Tibial artery (tissue), 4 donors: ENCODE results near the gene CNST.
"Not testable (repeated sequence)": the region's sequence is repeated elsewhere in the genome, so short reads cannot be mapped to it uniquely, and the experiment has no call there.

Source experiments
- DNase-seq, 2 donors: peaks; one replicate each; pipeline ENCODE4 v3.0.0-alpha.2; 2019
- H3K27ac ChIP-seq, 2 donors: fragments of 200-600 bp; sonication (generic) in 1 of 2; 1 replicate in 1 of 2; 2 replicates in 1 of 2; pipeline ENCODE4 v1.5.1; 2018 to 2019; ENCODE audit warnings: mild to moderate bottlenecking in 1 of 2
- H3K27me3 ChIP-seq, 2 donors: fragments of 200-600 bp; sonication (generic) in 1 of 2; one replicate each; pipeline versions ENCODE4 v1.5.1 to v1.6.0; 2016 to 2019
- H3K36me3 ChIP-seq, 3 donors: fragments of 200-600 bp; sonication (generic) in 2 of 3; one replicate each; pipeline ENCODE4 v1.5.1; 2016 to 2019; ENCODE audit warnings: mild to moderate bottlenecking in 2 of 3
- H3K4me1 ChIP-seq, 4 donors: fragments of 200-600 bp; sonication (generic) in 2 of 4; 1 replicate in 3 of 4; 2 replicates in 1 of 4; pipeline ENCODE4 v1.5.1; 2016 to 2019
- H3K4me3 ChIP-seq, 2 donors: fragments of 200-600 bp; sonication (generic) in 1 of 2; 1 replicate in 1 of 2; 2 replicates in 1 of 2; pipeline ENCODE4 v1.5.1; 2018 to 2019; ENCODE audit warnings: mild to moderate bottlenecking in 2 of 2
- H3K9me3 ChIP-seq, 3 donors: fragments of 200-600 bp; sonication (generic) in 1 of 3; one replicate each; pipeline ENCODE4 v1.5.1; 2016 to 2019
- intact Hi-C: fragments of 100-400 bp; cut with DNase I; formaldehyde crosslinking; loops from one replicate; pipeline ENCODE4 v1.15.0; 2023; ENCODE audit warnings: low total_unique reads
- TF ChIP-seq, protein P1 (sequence below), 2 experiments: fragments of 200-600 bp in 1 of 2; fragments of 450-650 bp in 1 of 2; IDR thresholded peaks; one replicate each; pipeline ENCODE4 v1.5.1; 2017 to 2019; ENCODE audit warnings: antibody characterized with exemption in 2 of 2, mild to moderate bottlenecking in 1 of 2, moderate library complexity in 1 of 2

Gene CNST

DNA sequence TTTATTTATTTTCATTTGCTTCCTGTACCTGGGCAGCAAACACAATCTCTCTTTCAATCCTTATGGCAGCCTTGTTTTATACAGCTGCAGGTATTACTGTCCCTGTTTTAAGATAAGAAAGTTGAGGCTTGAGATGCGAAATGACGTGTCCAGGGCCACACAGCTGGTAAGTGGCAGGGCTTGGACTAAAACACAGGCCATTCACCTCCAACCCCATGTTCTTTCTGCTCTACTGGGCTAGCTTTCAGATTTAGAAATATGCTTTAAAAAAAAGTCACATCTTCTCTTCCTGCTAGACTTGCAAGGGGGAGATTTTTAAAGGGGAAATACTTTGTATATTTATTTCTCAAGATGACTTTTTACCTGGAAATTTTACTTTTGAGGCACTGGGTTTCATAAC is 62.8 kb downstream of the CNST start:
- DNase-seq: no peak
- Histone ChIP-seq H3K4me1 (peaks cover 0 to 54% (median 18%) of the 10 kb centered on the region in 4 donors), H3K27ac (peak overlapping the region; percentile 59), H3K27me3 (no peaks in the 10 kb centered on the region), H3K4me3 (no peak overlapping the region), H3K9me3 (no peaks in the 10 kb centered on the region), H3K36me3 (peaks cover 0 to 18% (median 3%) of the 10 kb centered on the region in 3 donors)
- TF ChIP-seq, protein P1, sequence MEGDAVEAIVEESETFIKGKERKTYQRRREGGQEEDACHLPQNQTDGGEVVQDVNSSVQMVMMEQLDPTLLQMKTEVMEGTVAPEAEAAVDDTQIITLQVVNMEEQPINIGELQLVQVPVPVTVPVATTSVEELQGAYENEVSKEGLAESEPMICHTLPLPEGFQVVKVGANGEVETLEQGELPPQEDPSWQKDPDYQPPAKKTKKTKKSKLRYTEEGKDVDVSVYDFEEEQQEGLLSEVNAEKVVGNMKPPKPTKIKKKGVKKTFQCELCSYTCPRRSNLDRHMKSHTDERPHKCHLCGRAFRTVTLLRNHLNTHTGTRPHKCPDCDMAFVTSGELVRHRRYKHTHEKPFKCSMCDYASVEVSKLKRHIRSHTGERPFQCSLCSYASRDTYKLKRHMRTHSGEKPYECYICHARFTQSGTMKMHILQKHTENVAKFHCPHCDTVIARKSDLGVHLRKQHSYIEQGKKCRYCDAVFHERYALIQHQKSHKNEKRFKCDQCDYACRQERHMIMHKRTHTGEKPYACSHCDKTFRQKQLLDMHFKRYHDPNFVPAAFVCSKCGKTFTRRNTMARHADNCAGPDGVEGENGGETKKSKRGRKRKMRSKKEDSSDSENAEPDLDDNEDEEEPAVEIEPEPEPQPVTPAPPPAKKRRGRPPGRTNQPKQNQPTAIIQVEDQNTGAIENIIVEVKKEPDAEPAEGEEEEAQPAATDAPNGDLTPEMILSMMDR (IDR thresholded peaks at IDR 0.05): no peak
- intact Hi-C loops: no loop called here

DNA sequence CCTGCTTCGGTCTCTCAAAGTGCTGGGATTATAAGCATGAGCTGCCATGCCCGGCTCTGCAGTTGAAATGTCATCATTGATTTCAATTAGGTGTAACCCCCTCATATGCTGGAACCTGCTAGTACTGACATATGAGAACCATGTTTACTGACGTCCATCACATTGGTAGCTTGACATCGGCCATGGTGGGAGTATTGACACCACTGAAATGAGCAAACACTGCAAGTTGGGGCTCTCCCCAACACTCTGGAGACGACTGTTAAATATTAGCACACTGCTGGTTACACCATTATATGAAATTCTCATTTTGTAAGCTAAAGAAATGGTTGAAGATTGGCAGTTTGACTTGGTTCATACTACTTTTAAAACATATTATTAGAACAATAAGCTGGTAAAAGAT is 63.7 kb downstream of the CNST start:
- TF ChIP-seq, protein P1 (IDR thresholded peaks at IDR 0.05): no peak
- Histone ChIP-seq H3K27me3 (no peaks in the 10 kb centered on the region), H3K9me3 (no peaks in the 10 kb centered on the region), H3K4me1 (peaks cover 0 to 54% (median 18%) of the 10 kb centered on the region in 4 donors), H3K36me3 (peaks cover 7 to 8% (median 8%) of the 10 kb centered on the region in 3 donors), H3K27ac (peak overlapping the region; percentile 51 to 59), H3K4me3 (no peak overlapping the region)
- DNase-seq: no peak
- intact Hi-C loops: no loop called here

GRCh38 chr1:246631426-246631825 is 65.2 kb downstream of the CNST start:
- intact Hi-C loops: no loop called here
- peak overlapping the region; percentile 32 to 38 for H3K27ac ChIP-seq
- TF ChIP-seq, protein P1 (IDR thresholded peaks at IDR 0.05): no peak

GRCh38 chr1:246632281-246633168 is 66.3 kb downstream of the CNST start:
- no peak for DNase-seq
- intact Hi-C loops: no loop called here
- H3K27ac ChIP-seq: peak overlapping the region; percentile 31 to 57
- no peaks in the 10 kb centered on the region for H3K9me3 ChIP-seq
- H3K36me3 ChIP-seq: peaks cover 8 to 16% (median 8%) of the 10 kb centered on the region in 3 donors
- no peak overlapping the region for H3K4me3 ChIP-seq
- TF ChIP-seq, protein P1 (IDR thresholded peaks at IDR 0.05): no peak
- H3K4me1 ChIP-seq: peaks cover 0 to 54% (median 18%) of the 10 kb centered on the region in 4 donors
- no peaks in the 10 kb centered on the region for H3K27me3 ChIP-seq

More at GRCh38 chr1:246631426-246631825, 65.2 kb downstream of the CNST start:
- H3K4me3 ChIP-seq: no peak overlapping the region
- no peaks in the 10 kb centered on the region for H3K27me3 ChIP-seq
- no peaks in the 10 kb centered on the region for H3K9me3 ChIP-seq
- H3K4me1 ChIP-seq: peaks cover 0 to 54% (median 18%) of the 10 kb centered on the region in 4 donors
- no peak for DNase-seq
- H3K36me3 ChIP-seq: peaks cover 6 to 8% (median 7%) of the 10 kb centered on the region in 3 donors

DNA sequence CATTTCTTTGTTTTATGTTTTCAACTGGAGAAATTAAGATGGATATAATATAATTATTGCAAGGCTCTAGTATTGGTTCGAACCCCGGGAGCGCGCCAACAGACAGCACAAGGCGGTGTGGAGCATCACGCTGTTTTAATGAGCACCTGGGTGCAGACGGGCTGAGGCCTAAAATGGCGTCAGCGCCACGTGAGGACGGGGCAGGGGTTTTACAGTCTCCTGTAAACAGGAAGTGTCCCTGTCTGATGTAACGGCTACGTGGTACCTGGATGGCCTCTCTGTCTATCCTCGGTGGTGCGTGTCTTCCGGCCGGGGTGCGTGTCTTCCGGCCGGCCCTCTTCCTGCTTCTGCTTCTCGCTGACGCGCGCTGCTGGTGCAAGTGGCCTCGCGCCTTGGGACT is 68.4 kb downstream of the CNST start:
- H3K4me1 ChIP-seq: peaks cover 0 to 54% (median 17%) of the 10 kb centered on the region in 4 donors
- not testable (repeated sequence) for H3K27me3 ChIP-seq, H3K9me3 ChIP-seq, H3K27ac ChIP-seq, DNase-seq, H3K4me3 ChIP-seq
- intact Hi-C loops: loop anchor here (5.0 kb wide), 1 partner anchor 67 kb away; the partner anchor contains the start of genes CNST and TFB2M
- peaks cover 12 to 25% (median 18%) of the 10 kb centered on the region in 3 donors for H3K36me3 ChIP-seq
